ENCODE measurements around the gene THEMIS.
A peak's percentile ranks its signal among the peaks of the same experiment; 100 is the strongest.
"Not testable (repeated sequence)": the region's sequence is repeated elsewhere in the genome, so short reads cannot be mapped to it uniquely, and the experiment has no call there.

The THEMIS gene

DNA sequence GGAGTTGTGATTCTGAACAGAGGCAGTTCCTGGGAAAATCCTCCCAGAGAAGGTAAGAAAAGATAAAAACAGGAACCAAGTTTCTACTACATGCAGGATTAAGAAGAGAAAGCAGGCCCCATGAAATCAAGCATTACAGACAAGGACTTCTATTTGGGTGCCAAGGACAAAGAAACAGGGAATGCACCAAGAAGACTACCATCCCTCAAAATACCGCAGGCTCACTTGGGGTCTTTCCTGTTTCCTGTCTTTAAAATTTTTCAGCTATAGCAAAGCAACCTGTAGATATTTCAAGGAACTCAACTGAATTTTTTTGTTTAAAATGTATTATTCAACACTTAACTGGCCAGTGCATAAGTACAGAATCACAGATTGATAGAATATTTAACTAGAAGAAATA, 107.5 kb downstream of the THEMIS start:
- FAIRE-seq = no peak

GRCh38 chr6:127792616-127793015, 108.2 kb downstream of the THEMIS start:
- no peak for FAIRE-seq

GRCh38 chr6:127791779-127792528, 108.9 kb downstream of the THEMIS start:
- no peak for FAIRE-seq

DNA sequence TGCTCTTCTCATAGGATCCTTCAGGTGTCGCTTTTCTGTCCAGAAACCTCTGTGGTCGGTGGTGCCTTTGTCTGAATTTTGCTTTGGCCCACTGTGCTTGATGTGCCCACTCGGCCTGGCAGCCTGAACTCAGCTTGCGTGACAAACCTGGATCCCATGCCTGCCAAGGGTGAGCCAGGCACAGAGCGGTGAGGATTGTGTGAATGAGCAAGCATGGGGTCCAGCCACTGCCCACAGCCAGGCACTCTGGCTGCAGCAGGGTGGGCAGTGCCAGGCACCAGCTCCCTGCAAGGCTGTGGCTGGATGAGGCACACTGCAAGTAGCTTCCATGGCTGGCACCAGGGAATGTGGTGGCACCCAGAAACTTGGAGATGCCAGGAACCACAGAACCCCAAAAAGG, 110.3 kb downstream of the THEMIS start:
- no peak for FAIRE-seq

GRCh38 chr6:127786109-127786508, 114.7 kb downstream of the THEMIS start:
- peak; percentile 68 for FAIRE-seq

DNA sequence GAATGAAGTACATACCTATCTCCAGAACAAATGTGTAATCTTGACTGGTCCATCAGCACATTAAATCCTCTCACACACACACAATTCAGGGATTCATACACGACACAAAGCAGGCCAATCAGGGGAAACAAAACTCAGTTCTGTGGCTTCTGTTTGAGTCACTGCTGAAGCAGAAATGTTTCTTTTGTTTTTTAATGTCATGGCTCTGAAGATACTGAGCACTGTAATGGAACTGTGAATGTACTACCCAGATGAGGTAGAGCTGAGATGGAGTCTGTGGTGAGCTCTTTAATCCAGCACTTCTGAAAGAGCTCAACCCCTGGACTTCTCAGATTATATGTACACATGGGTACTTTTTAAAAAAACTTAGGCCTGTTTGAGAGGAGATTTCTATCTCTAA, 116.4 kb downstream of the THEMIS start:
- no peak for FAIRE-seq

DNA sequence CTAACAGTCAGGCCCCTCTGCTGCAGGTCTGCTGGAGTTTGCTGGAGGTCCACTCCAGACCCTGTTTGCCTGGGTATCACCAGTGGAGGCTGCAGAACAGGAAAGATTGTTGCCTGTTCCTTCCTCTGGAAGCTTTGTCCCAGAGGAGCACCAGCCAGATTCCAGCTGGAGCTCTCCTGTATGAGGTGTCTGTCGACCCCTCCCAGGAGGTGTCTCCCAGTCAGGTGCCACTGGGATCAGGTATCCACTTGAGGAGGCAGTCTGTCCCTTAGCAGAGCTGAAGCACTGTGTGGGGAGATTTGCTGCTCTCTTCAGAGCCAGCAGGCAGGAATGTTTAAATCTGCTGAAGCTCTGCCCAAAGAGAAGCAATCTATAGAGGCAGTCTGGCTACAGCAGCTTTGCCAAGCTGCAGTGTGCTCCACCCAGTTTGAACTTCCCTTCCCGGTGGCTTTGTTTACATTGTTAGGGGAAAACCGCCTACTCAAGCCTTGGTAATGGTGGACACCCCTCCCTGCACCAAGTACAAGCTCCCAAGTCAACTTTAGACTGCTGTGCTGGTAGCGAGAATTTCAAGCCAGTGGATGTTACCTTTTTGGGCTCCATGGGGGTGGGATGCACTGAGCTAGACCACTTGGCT, 119.1 kb downstream of the THEMIS start:
- FAIRE-seq = not testable (repeated sequence)

DNA sequence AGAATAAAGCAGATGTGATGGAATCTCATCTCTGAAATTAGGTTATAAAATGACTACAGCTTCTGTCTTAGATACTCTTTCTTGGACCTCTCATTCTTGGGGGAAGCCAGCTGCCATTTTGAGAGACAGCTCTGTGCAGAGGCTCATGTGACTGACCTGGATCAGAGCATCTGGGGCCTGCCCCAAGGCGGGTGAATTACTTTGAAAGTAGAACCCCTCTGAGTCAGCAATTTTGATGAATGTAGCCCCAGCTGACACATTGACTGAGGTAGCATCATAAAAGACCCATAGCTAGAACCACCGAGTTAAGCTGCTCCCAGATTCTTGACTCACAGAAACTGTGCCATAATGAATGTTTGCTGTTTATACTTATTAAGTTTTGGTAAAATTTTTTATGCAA, 124.5 kb downstream of the THEMIS start:
- FAIRE-seq = no peak

DNA sequence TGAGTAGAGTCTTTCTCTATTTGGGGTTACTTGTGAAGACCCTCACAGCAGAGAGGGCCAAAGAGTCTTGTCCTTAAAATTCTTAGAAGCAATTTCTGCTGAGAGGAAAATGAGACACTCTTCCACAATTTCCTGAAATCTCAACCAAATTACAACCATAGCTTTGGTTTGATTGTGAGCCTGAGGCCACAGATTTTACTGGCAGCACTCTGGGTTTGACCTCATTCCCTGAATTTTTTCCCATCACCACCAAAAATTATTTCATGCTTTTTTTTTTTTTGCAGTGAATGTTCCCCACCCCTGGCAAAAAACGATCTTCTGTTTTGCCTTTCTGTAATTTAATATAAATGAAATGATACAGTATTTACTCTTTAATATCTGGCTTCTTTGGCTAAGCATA, 125.5 kb downstream of the THEMIS start:
- FAIRE-seq = no peak

GRCh38 chr6:127768745-127769144, 132.1 kb downstream of the THEMIS start:
- FAIRE-seq = no peak

GRCh38 chr6:127768223-127768622, 132.6 kb downstream of the THEMIS start:
- FAIRE-seq = peak; percentile 72

GRCh38 chr6:127765949-127766348, 134.9 kb downstream of the THEMIS start:
- FAIRE-seq = no peak

GRCh38 chr6:127762284-127762683, 138.6 kb downstream of the THEMIS start:
- no peak for FAIRE-seq

DNA sequence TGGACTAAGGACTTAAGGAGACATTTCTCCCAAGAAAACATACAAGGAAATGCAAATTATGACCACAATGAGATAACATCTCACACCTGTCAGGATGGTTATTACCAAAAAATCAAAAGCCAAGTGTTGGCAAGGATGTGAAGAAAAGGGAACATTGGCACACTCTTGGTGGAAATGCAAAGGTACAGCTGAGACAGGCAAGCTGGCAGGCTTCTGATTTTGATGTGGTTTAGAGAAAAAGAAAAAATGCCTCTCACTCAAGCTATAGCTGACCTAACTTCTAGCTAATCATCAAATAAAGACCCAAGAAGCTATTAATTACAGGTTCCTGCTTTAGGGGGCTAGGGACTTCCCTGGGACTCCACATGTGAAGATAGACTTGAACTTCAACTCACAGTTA, 139.8 kb downstream of the THEMIS start:
- no peak for FAIRE-seq

GRCh38 chr6:127749095-127749494, 151.8 kb downstream of the THEMIS start:
- FAIRE-seq = no peak

- no peak for FAIRE-seq
These were observed 152.6 kb downstream of the THEMIS start for GRCh38 chr6:127748290-127748689.

- no peak for FAIRE-seq
These were observed 162.4 kb downstream of the THEMIS start for GRCh38 chr6:127738423-127738822.

GRCh38 chr6:127737768-127738167, 163.1 kb downstream of the THEMIS start:
- no peak for FAIRE-seq

- FAIRE-seq = peak; percentile 88
These were observed 163.8 kb downstream of the THEMIS start for GRCh38 chr6:127737009-127737486.

- FAIRE-seq = no peak
These were observed 167.9 kb downstream of the THEMIS start for GRCh38 chr6:127732927-127733326.

- FAIRE-seq = no peak
These were observed 173.5 kb downstream of the THEMIS start for GRCh38 chr6:127727260-127727953.

DNA sequence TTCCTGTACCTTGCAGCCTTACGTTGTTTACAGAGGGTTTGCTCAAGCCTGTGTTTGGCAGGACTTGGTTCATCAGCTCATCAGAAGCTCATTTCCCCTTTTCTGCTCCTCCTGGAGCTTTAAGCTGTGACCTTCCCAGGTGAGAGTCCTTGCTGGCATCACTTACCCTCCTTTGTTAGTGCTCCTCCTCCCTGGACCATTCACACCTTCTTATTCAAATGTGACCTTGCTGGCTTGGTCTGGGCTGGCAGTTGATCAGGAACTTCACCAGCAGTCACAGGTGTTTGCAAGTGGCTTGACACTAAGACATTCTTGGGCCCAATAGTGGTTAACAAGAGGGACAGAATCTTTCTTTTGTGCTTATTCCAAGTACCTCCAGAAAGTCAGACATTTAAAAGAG, 175.0 kb downstream of the THEMIS start:
- no peak for FAIRE-seq

DNA sequence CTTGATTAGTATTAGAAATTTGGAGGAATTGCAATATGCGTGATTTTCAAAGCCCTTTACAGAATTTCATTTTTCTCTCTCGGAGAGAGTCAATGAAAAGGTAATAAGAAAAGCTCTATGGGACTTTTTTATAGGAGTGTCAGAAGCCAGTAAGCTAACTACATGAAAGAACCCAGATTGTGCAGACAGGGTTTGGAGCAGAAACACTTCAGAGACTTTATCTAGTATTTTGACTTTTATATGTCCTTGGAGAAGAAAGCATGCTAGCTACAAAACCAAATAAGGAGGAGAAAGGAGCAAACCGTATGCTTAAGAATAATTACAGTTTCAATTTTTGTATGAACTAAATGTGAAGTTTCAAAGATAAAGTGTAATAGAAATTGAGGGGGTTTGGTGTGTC, 182.2 kb downstream of the THEMIS start:
- FAIRE-seq = peak; percentile 35

GRCh38 chr6:127717384-127717783, 183.5 kb downstream of the THEMIS start:
- FAIRE-seq = no peak
